GM19043 (cell line): ENCODE results near the gene TSPAN15.
"Not testable (repeated sequence)": the region's sequence is repeated elsewhere in the genome, so short reads cannot be mapped to it uniquely, and the experiment has no call there.

Source experiments
- ATAC-seq: cut with Tn5 transposase; IDR thresholded peaks from one replicate; pipeline ENCODE4 v1.9.1; 2021; ENCODE audit warnings: low read depth; ENCODE audit not compliant: unreplicated experiment

Gene TSPAN15

GRCh38 chr10:69517271-69517848 lies 66.1 kb downstream of the TSPAN15 start:
- ATAC-seq = no peak

GRCh38 chr10:69527961-69528360 lies 76.7 kb downstream of the TSPAN15 start:
- no peak for ATAC-seq

- no peak for ATAC-seq
Measured at GRCh38 chr10:69533658-69534057, 82.4 kb downstream of the TSPAN15 start.

GRCh38 chr10:69536521-69536920 lies 85.3 kb downstream of the TSPAN15 start:
- not testable (repeated sequence) for ATAC-seq

GRCh38 chr10:69537449-69537848 lies 86.2 kb downstream of the TSPAN15 start:
- ATAC-seq = no peak

- no peak for ATAC-seq
Measured at GRCh38 chr10:69538461-69538860, 87.2 kb downstream of the TSPAN15 start.

GRCh38 chr10:69541463-69541862 lies 90.2 kb downstream of the TSPAN15 start:
- ATAC-seq = no peak

- ATAC-seq = no peak
Measured at GRCh38 chr10:69549959-69550358, 98.7 kb downstream of the TSPAN15 start.

GRCh38 chr10:69552268-69552667 lies 101.0 kb downstream of the TSPAN15 start:
- ATAC-seq = no peak

GRCh38 chr10:69553328-69553727 lies 102.1 kb downstream of the TSPAN15 start:
- ATAC-seq = no peak

- no peak for ATAC-seq
Measured at GRCh38 chr10:69554611-69555010, 103.3 kb downstream of the TSPAN15 start.
